Mucosa of gallbladder (tissue), 1 donor: ENCODE data around the gene BUD31. TPM values are rescaled to one million over a fixed set of nuclear protein-coding genes. Genes with fewer than 3 reads are reported as not detected.
"Not testable (repeated sequence)": the region's sequence is repeated elsewhere in the genome, so short reads cannot be mapped to it uniquely, and the experiment has no call there.

ENCODE experiments used
- DNase-seq: peaks from one replicate; pipeline ENCODE4 v3.0.0-alpha.2; 2020; ENCODE audit warnings: low spot score
- total RNA-seq: library from RNA; stranded (reverse); gene quantifications from one replicate; pipeline ENCODE4 v1.2.1, GENCODE V29; 2021
- donor health status: DM: no; HTN: no; CAD: no.

BUD31 gene
- total RNA-seq, 1 donor from 2014 or later, result 77.8 TPM

GRCh38 chr7:99380823-99381663 lies 27.7 kb upstream of the BUD31 start:
- no peak for DNase-seq

- no peak for DNase-seq
These were observed 27.1 kb upstream of the BUD31 start for GRCh38 chr7:99381664-99382075.

GRCh38 chr7:99383203-99383602 lies 25.6 kb upstream of the BUD31 start:
- DNase-seq, result no peak

GRCh38 chr7:99383791-99384370 lies 24.9 kb upstream of the BUD31 start:
- DNase-seq, result no peak

GRCh38 chr7:99384523-99384922 lies 24.2 kb upstream of the BUD31 start:
- DNase-seq, result no peak

- DNase-seq, result no peak
These were observed 23.2 kb upstream of the BUD31 start for GRCh38 chr7:99385564-99385963.

GRCh38 chr7:99386584-99387238 lies 22.1 kb upstream of the BUD31 start:
- no peak for DNase-seq

GRCh38 chr7:99387239-99387635 lies 21.5 kb upstream of the BUD31 start:
- not testable (repeated sequence) for DNase-seq

- DNase-seq, result no peak
These were observed 20.9 kb upstream of the BUD31 start for GRCh38 chr7:99387912-99388311.

GRCh38 chr7:99389772-99390171 lies 19.0 kb upstream of the BUD31 start:
- DNase-seq, result no peak

GRCh38 chr7:99390941-99391602 lies 17.7 kb upstream of the BUD31 start:
- DNase-seq, result no peak

- DNase-seq, result no peak
These were observed 16.7 kb upstream of the BUD31 start for GRCh38 chr7:99392046-99392445.

- DNase-seq, result peak; percentile 77
These were observed 16.0 kb upstream of the BUD31 start for GRCh38 chr7:99392659-99393354.

- DNase-seq, result no peak
These were observed 15.2 kb upstream of the BUD31 start for GRCh38 chr7:99393355-99394187.

- no peak for DNase-seq
These were observed 14.6 kb upstream of the BUD31 start for GRCh38 chr7:99394188-99394502.

GRCh38 chr7:99395616-99396327 lies 13.0 kb upstream of the BUD31 start:
- DNase-seq, result no peak

GRCh38 chr7:99396418-99397296 lies 12.1 kb upstream of the BUD31 start:
- no peak for DNase-seq

GRCh38 chr7:99397297-99397983 lies 11.3 kb upstream of the BUD31 start:
- DNase-seq, result no peak
